Measurements from ENCODE around the gene NMU. TPM values are rescaled to one million over a fixed set of nuclear protein-coding genes. Genes with fewer than 3 reads are reported as not detected.
A peak's percentile ranks its signal among the peaks of the same experiment; 100 is the strongest.

NMU gene
- total and polyA plus RNA-seq, 2 experiments from 2014 or later: 1.3 to 3.4 TPM

DNA sequence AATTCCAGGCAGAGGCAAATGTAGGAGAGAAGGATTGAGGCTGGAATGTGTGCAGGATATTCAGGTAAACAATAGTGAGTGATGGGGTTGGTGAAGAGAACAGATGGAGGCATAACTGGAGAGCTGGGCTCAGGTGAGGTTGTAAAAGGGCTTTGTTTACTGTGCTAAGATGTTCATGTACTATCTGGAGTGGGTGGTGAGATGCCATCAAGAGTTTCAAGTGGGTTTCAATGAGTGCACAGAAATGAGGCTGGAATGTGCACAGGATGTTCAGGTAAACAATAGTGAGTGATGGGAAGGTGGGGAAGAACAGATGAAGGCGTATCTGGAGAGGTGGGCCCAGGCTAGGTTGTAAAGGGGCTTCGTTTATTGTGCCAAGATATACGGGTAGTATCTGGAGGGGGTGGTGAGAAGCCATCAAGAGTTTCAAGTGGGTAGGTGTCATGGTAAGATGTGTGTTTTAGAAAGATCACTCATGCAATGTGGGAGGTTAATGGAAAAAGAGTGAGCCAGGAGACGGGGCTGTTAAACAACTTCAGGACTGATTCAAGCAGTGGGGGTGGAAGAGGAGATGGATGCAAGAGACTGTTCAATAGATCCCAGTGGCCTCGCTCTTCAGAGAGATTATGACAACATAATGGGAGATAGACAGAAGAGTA, 25.4 kb upstream of the NMU start:
- DNase-seq (ENCODE audit: low read depth in 1 of 2, low spot score in 1 of 2): peak in 1 of 2 donors; percentile 11
- no peaks in the 10 kb centered on the region for H3K36me3 ChIP-seq
- no peak overlapping the region for H3K4me3 ChIP-seq
- H3K4me1 ChIP-seq (ENCODE audit: low read depth): no peaks in the 10 kb centered on the region
- TF ChIP-seq, protein P1, sequence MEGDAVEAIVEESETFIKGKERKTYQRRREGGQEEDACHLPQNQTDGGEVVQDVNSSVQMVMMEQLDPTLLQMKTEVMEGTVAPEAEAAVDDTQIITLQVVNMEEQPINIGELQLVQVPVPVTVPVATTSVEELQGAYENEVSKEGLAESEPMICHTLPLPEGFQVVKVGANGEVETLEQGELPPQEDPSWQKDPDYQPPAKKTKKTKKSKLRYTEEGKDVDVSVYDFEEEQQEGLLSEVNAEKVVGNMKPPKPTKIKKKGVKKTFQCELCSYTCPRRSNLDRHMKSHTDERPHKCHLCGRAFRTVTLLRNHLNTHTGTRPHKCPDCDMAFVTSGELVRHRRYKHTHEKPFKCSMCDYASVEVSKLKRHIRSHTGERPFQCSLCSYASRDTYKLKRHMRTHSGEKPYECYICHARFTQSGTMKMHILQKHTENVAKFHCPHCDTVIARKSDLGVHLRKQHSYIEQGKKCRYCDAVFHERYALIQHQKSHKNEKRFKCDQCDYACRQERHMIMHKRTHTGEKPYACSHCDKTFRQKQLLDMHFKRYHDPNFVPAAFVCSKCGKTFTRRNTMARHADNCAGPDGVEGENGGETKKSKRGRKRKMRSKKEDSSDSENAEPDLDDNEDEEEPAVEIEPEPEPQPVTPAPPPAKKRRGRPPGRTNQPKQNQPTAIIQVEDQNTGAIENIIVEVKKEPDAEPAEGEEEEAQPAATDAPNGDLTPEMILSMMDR (IDR thresholded peaks at IDR 0.05; ENCODE audit: low read depth, low read length): no peak
- H3K27ac ChIP-seq: no peak overlapping the region
- H3K9me3 ChIP-seq (ENCODE audit: low read depth): no peaks in the 10 kb centered on the region
- peaks cover 12% of the 10 kb centered on the region for H3K27me3 ChIP-seq

DNA sequence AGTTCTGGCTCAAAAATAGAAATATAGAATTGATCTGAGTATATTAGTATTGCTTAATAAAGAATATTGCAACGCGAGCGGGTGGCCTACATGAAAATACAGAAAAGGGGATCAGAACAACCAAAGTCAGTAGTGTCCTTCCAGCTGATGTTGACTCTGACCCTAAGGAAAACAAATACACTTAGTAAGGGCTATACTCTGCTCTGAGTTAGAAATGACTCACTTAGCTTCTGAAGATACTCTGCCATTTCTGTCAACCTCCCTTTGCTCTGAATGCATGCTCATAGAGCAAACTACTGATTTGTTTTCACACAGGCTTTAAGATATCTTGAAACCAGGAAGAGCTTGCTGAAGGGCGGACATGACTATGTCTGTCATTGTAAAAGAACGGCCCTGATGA, 22.6 kb upstream of the NMU start:
- no peaks in the 10 kb centered on the region for H3K4me1 ChIP-seq (ENCODE audit: low read depth)
- TF ChIP-seq, protein P1 (IDR thresholded peaks at IDR 0.05; ENCODE audit: low read depth, low read length): no peak

DNA sequence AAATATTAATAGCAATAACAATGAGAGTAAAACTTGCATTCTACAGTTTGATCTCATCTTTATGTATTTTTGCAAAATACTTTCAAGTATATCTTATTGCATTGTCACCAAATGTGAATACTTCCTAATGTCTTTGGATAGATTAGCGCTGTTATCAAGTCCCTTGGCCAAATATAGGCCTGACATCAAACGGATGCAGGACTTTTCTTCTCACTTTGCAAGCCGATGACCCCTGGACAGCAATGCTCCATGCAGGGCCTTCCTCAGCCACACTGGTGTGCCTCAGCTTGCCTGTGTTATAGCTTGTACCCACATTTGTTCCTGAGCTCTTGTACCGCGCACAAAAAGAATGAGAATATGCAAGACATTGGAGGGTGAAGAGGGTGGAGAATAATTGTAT, 18.0 kb upstream of the NMU start:
- TF ChIP-seq, protein P1 (IDR thresholded peaks at IDR 0.05; ENCODE audit: low read depth, low read length): no peak
- no peaks in the 10 kb centered on the region for H3K36me3 ChIP-seq

More for the DNA sequence above, 22.6 kb upstream of the NMU start:
- Histone ChIP-seq H3K27ac (no peak overlapping the region), H3K9me3 (ENCODE audit: low read depth) (no peaks in the 10 kb centered on the region), H3K27me3 (peaks cover 9% of the 10 kb centered on the region), H3K36me3 (no peaks in the 10 kb centered on the region), H3K4me3 (no peak overlapping the region)
- no peak for DNase-seq (ENCODE audit: low read depth in 1 of 2, low spot score in 1 of 2)

DNA sequence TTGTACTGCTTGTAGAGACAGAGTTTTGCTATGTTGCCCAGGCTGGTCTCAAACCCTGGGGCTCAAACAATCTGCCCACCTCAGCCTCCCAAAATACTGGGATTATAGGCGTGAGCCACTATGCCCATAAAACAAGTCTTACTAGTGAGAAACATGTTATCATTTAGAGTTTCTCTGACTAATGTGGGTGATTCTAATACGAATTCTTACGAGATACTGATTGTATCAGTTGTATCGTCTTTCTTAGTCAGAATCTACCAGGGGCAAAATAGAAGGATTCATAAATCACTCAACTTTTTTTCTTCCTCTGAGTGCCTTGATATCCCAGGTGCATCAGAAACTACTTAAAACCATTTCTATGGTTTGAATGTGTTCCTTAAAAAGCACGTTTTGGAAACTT, 14.4 kb upstream of the NMU start:
- Histone ChIP-seq H3K4me1 (ENCODE audit: low read depth) (no peaks in the 10 kb centered on the region), H3K36me3 (no peaks in the 10 kb centered on the region), H3K9me3 (ENCODE audit: low read depth) (no peaks in the 10 kb centered on the region), H3K27ac (no peak overlapping the region), H3K4me3 (no peak overlapping the region), H3K27me3 (no peaks in the 10 kb centered on the region)
- DNase-seq (ENCODE audit: low read depth in 1 of 2, low spot score in 1 of 2): no peak
- TF ChIP-seq, protein P1 (IDR thresholded peaks at IDR 0.05; ENCODE audit: low read depth, low read length): no peak

More for the DNA sequence above, 18.0 kb upstream of the NMU start:
- H3K9me3 ChIP-seq (ENCODE audit: low read depth): no peaks in the 10 kb centered on the region
- no peak overlapping the region for H3K4me3 ChIP-seq
- H3K4me1 ChIP-seq (ENCODE audit: low read depth): no peaks in the 10 kb centered on the region
- H3K27me3 ChIP-seq: peaks cover 9% of the 10 kb centered on the region
- no peak overlapping the region for H3K27ac ChIP-seq
- DNase-seq (ENCODE audit: low read depth in 1 of 2, low spot score in 1 of 2): no peak

DNA sequence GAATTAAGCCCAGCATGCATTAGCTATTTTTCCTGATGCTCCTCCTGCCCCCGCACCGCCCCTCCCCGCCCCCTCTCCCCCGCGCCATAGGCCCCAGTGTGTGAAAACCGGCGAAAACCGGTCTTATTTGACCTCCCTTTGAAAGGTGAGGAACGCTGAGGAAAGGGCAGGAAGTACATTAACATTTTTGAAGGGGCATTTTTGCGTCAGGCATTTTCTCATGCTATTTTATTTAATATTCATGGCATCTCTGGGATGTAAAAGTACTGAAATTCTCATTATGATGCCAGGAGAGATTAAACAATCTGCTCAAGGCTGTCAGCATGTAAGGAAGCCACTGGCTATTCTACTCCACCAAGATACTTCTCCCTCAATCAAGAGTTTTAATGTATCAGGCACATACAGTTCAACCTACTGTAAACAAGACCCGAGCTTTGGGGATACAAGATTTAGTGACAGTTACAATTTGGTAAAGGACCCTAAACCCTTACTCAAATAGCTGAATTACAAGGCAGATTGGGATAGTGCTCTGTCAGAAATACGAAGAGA, 1.2 kb upstream of the NMU start:
- DNase-seq (ENCODE audit: low read depth in 1 of 2, low spot score in 1 of 2): no peak
- Histone ChIP-seq H3K4me3 (no peak overlapping the region), H3K36me3 (no peaks in the 10 kb centered on the region), H3K27me3 (peaks cover 37% of the 10 kb centered on the region), H3K27ac (no peak overlapping the region), H3K9me3 (ENCODE audit: low read depth) (no peaks in the 10 kb centered on the region), H3K4me1 (ENCODE audit: low read depth) (no peaks in the 10 kb centered on the region)
- TF ChIP-seq, protein P1 (IDR thresholded peaks at IDR 0.05; ENCODE audit: low read depth, low read length): no peak
